Measurements from ENCODE around the gene AKAP8L.

- TF ChIP-seq REST (IDR thresholded peaks at IDR 0.05; ENCODE audit: low read depth, low read length): no peak
- no peak for TF ChIP-seq ZBTB33 (IDR thresholded peaks at IDR 0.05; ENCODE audit: borderline replicate concordance, low read depth)
- no peak for TF ChIP-seq MXI1 (IDR thresholded peaks at IDR 0.05; ENCODE audit: low read depth, low read length)
- TF ChIP-seq CTCF (IDR thresholded peaks at IDR 0.05): no peak
- no peak for TF ChIP-seq MAX (IDR thresholded peaks at IDR 0.05; ENCODE audit: low read depth)
- no peak for TF ChIP-seq CHD2 (IDR thresholded peaks at IDR 0.05; ENCODE audit: low read length, partially characterized antibody)
- no peak for TF ChIP-seq EZH2phosphoT487 (IDR thresholded peaks at IDR 0.05; ENCODE audit: borderline replicate concordance, low read depth)
- TF ChIP-seq NRF1 (IDR thresholded peaks at IDR 0.05; ENCODE audit: low read depth, low read length): no peak
- no peak for TF ChIP-seq EP300 (IDR thresholded peaks at IDR 0.05; ENCODE audit: borderline replicate concordance in 1 of 2, low read depth in 1 of 2, low read length in 1 of 2)
- no peak for TF ChIP-seq USF2 (IDR thresholded peaks at IDR 0.05; ENCODE audit: borderline replicate concordance, low read depth, low read length)
- TF ChIP-seq GATA2 (CRISPR knock-in tag; IDR thresholded peaks at IDR 0.05): no peak
- no peak for TF ChIP-seq TEAD4 (IDR thresholded peaks at IDR 0.05; ENCODE audit: borderline replicate concordance, insufficient read depth)
- TF ChIP-seq POLR2AphosphoS5 (IDR thresholded peaks at IDR 0.05; ENCODE audit: low read depth, low read length): no peak
Observed at GRCh38 chr19:15367439-15367838, 51.3 kb downstream of the AKAP8L start.

Data from SK-N-SH (cell line).